Measurements from ENCODE around the gene RFT1.
"Not testable (repeated sequence)": the region's sequence is repeated elsewhere in the genome, so short reads cannot be mapped to it uniquely, and the experiment has no call there.

RFT1 gene

DNA sequence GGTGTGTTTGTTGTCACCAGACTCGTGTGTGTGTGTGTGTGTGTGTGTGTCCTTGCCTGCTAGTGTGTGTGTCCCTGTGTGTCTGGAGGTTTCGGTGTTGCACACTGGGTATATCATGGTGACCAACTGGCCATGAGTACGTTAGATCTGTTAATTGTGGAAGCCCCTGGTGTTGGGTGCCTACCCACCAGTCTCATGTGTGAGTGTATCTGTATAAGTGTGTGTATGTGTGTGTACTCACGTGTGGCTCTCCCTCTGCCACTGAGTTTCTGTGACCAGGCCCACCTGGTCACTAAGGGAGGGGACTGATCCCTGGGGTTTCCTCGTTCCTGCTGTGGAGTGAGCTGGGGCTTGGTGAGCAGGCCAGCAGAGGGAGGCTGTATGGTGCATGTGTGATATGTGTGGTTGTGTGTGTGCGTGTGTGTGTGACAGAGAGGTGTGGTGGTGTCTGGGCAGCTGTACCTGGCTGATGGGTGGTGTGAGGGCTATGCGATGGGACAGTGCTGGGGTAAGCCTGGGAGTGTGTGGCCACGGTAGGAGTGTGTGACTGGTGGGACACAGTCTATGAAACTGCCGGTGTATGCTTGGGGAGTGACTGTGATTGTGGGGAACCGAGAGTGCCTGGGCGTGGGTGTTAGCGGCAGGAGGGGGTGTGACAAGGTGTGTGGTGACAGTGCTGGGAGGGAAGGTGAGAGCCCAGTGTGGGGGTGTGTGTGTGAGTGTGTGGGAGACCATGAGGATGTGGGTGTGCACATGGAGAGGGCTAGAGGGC is 32.6 kb upstream of the RFT1 start:
- no peak for DNase-seq

DNA sequence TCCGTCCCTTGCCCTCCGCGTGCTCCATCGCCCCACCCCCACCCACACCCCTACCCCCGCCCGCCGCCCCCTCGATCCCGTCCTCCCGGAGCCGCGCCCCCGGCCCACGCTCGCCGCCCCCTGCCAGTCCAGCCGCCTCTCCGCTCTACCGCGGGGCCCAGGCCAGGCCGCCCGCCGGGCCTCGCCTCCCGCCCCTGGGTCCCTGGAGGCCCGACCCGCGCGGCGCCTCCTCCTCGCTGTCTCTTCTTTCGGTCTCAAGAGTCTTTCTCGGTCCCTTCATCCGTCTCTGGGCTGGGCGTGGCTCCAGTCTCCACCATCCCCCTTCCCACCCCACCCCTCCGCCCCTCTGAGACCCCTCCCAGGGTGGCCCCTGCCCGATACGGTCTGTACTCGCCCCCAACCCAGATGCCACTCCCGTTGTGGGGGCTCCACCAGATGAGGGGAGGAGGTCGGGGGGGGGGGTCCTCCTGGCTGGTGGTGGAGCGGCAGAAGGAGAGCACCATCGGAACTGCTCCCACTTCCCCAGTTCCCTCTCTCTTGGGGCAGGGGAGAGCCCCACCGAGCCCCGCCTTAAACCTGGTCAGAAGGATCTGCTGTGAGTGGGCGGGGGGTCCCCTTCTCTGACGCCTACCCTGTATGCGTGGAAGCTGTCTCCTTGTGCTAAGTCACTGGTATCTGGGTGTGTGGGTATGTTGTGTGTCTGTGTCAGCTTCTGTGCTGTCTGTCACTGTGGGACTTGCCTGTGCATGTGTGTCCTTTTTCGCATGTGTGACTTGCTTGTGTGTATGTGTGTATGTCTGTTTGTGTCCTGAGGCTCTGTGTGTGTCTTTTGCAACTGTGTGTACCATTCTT is 31.8 kb upstream of the RFT1 start:
- peak; percentile 36 for DNase-seq

DNA sequence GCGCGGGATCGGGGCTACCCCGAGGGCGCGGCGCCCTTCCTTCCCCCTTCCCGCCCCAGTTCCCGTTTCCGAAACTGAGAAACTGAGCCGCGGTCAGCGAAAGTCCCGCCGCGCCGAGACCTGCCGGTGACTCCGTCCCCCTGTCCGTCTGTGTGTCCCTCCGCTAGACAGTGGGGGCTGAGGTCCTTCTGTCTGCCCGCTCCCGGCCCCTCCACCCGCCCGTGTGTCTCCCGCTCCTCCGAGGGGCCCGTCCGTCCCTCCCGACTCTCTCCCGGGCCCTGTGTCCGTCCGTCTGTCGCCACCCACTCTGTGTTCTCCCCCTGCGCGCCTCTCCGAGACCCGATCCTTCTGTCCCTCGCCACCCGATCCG is 31.2 kb upstream of the RFT1 start:
- DNase-seq: peak; percentile 36

DNA sequence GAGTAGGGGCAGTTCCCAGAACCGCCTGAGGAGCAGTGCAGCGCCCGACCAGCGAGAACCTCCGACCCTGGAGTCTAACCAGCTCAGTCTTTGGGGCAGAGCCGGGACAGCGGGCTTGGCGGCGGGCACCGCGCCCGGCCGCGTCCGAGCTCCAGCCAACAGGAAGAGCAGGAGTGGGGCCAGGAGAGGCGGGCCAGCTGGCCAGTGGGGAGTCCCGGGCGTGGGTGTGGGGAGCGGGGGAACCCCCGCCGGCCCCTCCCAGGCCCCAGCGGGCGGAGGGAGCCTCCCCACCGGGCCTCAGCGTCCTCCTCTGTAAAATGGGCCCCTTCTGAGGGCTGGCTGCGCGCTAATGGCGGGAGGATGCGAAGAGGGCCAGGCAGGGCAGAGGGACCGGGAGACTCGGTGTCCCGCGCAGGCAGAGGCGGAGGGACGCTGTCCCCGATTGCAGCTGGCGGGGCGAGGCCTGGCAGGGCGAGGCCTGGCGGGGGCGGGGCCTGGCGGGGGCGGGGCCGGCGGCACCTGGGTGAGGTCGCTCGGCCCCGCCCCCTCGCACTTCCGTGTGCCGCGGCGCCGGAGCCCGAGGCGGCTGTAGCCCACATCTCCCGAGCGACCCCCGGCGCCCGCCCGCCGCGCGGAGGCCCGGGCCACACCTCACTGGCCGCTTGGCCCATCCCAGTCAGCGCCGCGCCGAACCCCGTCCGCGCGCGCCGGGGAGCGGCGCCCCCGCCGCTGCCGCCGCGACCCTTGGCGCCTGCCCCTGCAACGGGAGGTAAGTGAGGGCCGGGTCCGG is 30.6 kb upstream of the RFT1 start, which contains the start of gene PRKCD:
PRKCD (plus strand) TSS at position 550 of the 790 bp plus-strand sequence. CDS start 17,214 bp downstream, outside the sequence.
- DNase-seq: peak; percentile 78

GRCh38 chr3:53160061-53160659 is 29.9 kb upstream of the RFT1 start:
- DNase-seq: peak; percentile 16

DNA sequence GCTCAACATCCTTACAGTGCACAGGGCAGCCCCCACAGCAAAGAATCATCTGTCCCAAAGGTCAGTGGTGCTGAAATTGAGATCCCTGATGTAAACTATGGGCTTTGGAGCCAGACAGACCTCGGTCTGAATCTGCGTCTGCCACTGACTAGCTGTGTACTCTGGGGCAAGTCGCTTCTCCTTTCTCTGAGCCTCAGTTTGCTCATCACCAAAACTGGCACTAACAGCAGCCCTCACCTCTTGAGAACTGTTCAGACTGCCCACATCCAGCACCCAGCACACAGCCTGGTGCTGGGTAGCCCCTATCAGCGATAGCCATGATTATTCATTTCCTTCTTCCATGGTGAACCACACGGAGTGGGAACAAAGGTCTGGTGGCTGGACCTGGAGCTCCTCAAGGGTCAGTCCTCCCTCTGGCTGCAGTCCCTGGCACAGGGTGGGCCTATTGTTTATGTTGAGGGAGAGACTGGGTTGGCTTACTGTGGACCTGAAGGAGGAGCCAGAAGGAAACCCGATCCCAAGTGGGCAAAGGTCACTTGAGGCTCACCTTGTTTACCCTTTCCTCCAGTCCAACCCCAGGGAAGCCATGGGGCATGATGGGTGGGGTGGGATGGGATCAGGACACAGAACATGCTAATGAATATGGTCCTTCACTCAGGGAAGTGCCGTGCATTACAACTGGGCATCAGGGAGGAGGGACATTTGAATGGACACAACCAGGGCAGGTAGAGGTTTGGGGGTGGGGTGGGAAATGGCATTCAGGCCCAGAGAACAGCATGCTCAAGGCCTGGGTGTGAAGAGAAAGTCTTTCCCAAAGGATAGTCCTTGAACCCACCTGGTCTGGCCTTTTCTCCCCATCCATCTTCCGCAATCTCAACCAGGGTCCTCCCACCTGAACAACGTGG is 29.2 kb upstream of the RFT1 start:
- DNase-seq: peak; percentile 87

DNA sequence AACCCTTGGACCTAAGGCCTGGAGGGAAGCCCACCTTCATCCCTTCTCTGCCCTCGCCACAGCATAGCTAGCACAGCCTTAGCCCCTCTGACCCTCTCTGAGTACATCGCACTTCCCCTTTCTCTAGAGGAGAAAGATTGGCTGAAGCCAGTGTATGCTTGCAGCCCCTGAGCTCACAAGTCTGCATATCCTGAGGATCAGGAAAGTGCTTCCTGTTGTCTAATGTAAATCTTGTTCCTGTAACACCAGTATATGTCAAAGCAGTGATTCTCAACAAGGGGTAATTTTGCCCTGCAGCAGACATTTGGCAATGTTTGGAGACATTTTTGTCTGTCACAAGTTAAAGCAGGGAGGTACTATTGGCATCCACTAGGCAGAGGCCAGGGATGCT is 28.5 kb upstream of the RFT1 start:
- peak; percentile 28 for DNase-seq

GRCh38 chr3:53157974-53158580 is 27.8 kb upstream of the RFT1 start:
- peak; percentile 6 for DNase-seq

- no peak for DNase-seq
These were observed 26.2 kb upstream of the RFT1 start for GRCh38 chr3:53156368-53156834.

DNA sequence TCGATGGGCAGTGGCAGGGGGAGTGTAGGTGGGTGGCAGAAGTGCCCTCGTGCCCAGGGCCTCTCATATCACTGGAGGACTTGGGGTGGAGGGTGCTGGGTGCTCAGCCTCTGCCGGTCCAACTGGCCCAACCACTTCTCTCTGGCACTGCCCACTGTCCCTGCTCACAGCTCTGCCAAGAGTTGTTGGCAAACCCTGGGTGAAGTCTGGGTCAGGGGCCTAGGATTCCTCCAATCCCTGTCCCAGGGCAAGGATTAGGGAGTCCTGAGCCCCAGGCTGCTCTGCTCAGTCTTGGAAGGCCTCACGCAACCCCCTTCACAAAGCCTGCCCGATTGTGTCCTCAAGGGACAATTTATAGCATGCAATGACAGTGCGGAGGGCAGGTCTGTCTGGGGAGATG is 25.5 kb upstream of the RFT1 start:
- peak; percentile 65 for DNase-seq

DNA sequence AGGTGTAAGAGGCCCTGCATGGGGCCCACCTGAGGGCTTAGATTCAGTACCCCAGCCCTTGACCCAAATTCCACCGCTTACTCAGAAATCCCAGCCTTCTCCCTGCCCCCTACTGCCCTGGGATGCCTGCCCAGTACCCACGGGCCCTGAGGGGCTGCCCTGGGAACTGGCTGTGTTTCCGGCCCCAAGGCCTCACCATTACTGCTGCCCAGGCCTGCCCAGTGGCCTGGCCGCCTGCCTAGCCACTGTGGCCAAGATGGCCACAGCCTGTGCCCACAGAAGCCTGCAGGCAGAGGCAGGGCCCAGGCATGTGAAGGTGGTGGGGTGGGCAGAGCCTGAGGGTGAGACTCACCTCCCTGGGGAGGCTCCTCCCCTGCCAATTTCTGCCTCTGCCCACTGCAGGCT is 24.6 kb upstream of the RFT1 start:
- no peak for DNase-seq

- no peak for DNase-seq
These were observed 23.7 kb upstream of the RFT1 start for GRCh38 chr3:53153980-53154379.

- no peak for DNase-seq
These were observed 23.1 kb upstream of the RFT1 start for GRCh38 chr3:53153264-53153823.

DNA sequence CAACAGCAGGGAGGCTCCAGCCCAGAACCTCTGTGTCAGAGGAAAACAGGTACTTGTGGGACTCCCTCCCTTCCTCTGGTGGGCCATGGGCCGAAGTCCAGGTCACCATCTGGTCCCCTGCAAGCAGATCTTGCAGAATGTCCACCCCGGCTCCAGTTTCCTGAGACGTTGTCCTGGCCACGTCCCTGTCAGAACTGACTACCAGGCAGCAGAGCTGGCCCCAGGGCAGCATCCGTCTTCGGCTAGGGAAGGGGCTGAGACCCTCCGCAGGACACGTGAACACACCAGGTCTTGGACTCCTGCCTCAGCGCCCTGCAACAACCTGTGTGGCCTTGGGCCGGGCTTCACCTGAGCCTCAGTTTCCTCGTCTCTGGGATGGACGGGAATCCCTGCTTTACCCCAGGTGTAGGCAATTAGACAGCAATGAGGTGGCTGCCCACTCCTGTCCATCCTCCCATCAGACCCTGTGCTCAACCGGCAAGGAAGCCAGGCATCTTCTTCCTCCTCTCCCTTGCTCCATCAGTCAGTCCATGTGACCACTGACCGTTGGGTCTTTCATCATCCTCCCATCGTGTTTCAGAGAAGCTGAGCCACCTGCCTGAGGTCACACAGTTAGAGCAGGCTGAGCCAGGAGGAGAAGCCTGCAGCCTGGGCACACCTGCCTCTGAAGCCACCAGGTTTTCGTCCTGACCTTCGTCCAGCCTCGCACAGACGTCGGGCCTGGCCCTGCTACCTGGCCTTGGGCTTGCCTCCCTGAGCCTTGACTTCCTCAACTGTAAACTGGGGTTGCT is 21.8 kb upstream of the RFT1 start:
- DNase-seq: no peak

- no peak for DNase-seq
These were observed 21.2 kb upstream of the RFT1 start for GRCh38 chr3:53151465-53151864.

- not testable (repeated sequence) for DNase-seq
These were observed 20.8 kb upstream of the RFT1 start for GRCh38 chr3:53151086-53151438.

GRCh38 chr3:53150247-53151085 is 20.2 kb upstream of the RFT1 start:
- DNase-seq: no peak

GRCh38 chr3:53149699-53150098 is 19.5 kb upstream of the RFT1 start:
- DNase-seq: no peak
